ACC112 (cell line): Measurements from ENCODE around the gene PUM1.

Experiments used
- H2AFZ ChIP-seq: fragments of 200-600 bp; sonication (generic); one replicate; pipeline ENCODE4 v1.6.0; 2017; ENCODE audit warnings: antibody characterized with exemption, low read length; ENCODE audit not compliant: unreplicated experiment
- H3K27ac ChIP-seq: fragments of 200-600 bp; sonication (generic); 2 replicates; pipeline ENCODE4 v1.5.1; 2014; ENCODE audit warnings: low read depth, mild to moderate bottlenecking, antibody characterized with exemption, low read length, moderate library complexity
- H3K27me3 ChIP-seq: fragments of 200-600 bp; sonication (generic); 2 replicates; pipeline ENCODE4 v1.6.1; 2014; ENCODE audit warnings: mild to moderate bottlenecking, antibody characterized with exemption, low read length, moderate library complexity, mixed read lengths; ENCODE audit not compliant: insufficient read depth
- H3K36me3 ChIP-seq: fragments of 200-600 bp; sonication (generic); 2 replicates; pipeline ENCODE4 v1.6.1; 2016; ENCODE audit warnings: mild to moderate bottlenecking, antibody characterized with exemption, low read length, moderate library complexity, mixed read lengths; ENCODE audit not compliant: insufficient read depth
- H3K4me1 ChIP-seq: fragments of 200-600 bp; sonication (generic); one replicate; pipeline ENCODE4 v1.6.1; 2016; ENCODE audit warnings: low read length, mixed read lengths; ENCODE audit not compliant: insufficient read depth, unreplicated experiment, control insufficient read depth
- H3K4me3 ChIP-seq: fragments of 200-600 bp; sonication (generic); 2 replicates; pipeline ENCODE4 v1.5.1; 2014; ENCODE audit warnings: mild to moderate bottlenecking, low read depth, low read length
- H3K79me2 ChIP-seq: fragments of 200-600 bp; sonication (generic); one replicate; pipeline ENCODE4 v1.6.0; 2016; ENCODE audit warnings: low read length; ENCODE audit not compliant: control insufficient read depth, unreplicated experiment, insufficient read depth

PUM1 gene

DNA sequence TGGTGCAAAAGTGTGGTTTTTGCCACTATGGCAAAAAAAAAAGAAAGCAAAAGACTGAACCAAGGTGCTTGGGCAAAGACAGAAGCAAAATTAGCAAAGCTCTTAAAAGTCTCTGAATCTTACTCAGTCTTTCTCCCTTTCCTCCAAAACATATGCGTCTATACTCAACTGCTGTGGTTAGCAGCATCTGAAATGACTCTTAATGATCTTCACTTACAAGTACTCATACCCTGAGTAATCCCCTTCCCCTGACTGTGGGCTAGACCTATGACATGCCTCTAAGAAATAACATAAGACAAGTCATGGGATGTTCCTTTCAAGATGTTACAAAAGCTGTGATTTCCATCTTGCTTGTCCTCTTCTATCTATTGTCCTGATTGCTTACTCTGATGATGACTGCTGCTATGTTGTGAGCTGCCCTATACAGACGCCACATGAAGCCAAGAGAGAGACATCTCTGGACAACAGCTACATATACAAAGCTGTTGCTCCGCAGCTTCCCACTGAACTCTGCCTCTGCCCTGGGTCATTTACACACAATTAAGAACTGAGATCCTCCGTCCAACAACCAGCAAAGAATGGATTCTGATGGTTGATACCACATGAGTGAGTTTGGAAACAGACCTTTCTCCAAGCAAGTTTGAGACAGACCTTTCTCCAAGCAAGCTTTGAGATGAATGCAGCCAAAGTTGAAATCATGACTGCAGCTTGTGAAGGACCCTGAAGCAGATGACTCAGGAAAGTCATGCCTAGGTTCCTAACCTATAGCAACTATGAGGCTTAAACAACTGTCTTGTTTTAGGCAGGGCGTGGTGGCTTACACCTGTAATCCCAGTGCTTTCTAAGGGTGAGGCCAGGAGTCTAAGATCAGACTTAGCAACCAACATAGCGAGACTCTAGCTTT lies 55.2 kb downstream of the PUM1 start:
- peaks cover 96% of the 10 kb centered on the region for H3K79me2 ChIP-seq
- peak overlapping the region; percentile 7; the same call in 1 of the 2 replicates for H3K27ac ChIP-seq
- H3K4me1 ChIP-seq = peaks cover 51% of the 10 kb centered on the region
- no peaks in the 10 kb centered on the region for H3K27me3 ChIP-seq
- peaks cover 11% of the 10 kb centered on the region; the same call in 1 of the 2 replicates for H3K36me3 ChIP-seq
- no peak overlapping the region for H3K4me3 ChIP-seq
- H2AFZ ChIP-seq = no peak overlapping the region

GRCh38 chr1:31007462-31007991 lies 58.0 kb downstream of the PUM1 start:
- Histone ChIP-seq H3K4me3 (peak overlapping the region; percentile 27; the same call in 1 of the 2 replicates), H3K36me3 (peaks cover 28% of the 10 kb centered on the region), H3K79me2 (peaks cover 96% of the 10 kb centered on the region), H3K27me3 (no peaks in the 10 kb centered on the region), H2AFZ (no peak overlapping the region), H3K4me1 (peaks cover 42% of the 10 kb centered on the region), H3K27ac (peak overlapping the region; percentile 43)

GRCh38 chr1:31006747-31007146 lies 58.8 kb downstream of the PUM1 start:
- peaks cover 97% of the 10 kb centered on the region for H3K79me2 ChIP-seq
- no peaks in the 10 kb centered on the region for H3K27me3 ChIP-seq
- H3K4me3 ChIP-seq = no peak overlapping the region
- H3K4me1 ChIP-seq = peaks cover 37% of the 10 kb centered on the region
- H2AFZ ChIP-seq = no peak overlapping the region
- H3K27ac ChIP-seq = peak overlapping the region; percentile 43
- peaks cover 36% of the 10 kb centered on the region for H3K36me3 ChIP-seq

- no peak overlapping the region for H2AFZ ChIP-seq
- H3K27me3 ChIP-seq = no peaks in the 10 kb centered on the region
- H3K79me2 ChIP-seq = peaks cover 91% of the 10 kb centered on the region
- no peak overlapping the region for H3K4me3 ChIP-seq
- H3K4me1 ChIP-seq = peaks cover 28% of the 10 kb centered on the region
- peaks cover 36% of the 10 kb centered on the region for H3K36me3 ChIP-seq
- H3K27ac ChIP-seq = no peak overlapping the region
Measured at GRCh38 chr1:31005617-31006166, 59.8 kb downstream of the PUM1 start.

GRCh38 chr1:31005198-31005597 lies 60.3 kb downstream of the PUM1 start:
- Histone ChIP-seq H3K4me1 (peaks cover 23% of the 10 kb centered on the region), H3K4me3 (no peak overlapping the region), H3K36me3 (peaks cover 40% of the 10 kb centered on the region), H2AFZ (no peak overlapping the region), H3K27ac (no peak overlapping the region), H3K27me3 (no peaks in the 10 kb centered on the region), H3K79me2 (peaks cover 91% of the 10 kb centered on the region)

DNA sequence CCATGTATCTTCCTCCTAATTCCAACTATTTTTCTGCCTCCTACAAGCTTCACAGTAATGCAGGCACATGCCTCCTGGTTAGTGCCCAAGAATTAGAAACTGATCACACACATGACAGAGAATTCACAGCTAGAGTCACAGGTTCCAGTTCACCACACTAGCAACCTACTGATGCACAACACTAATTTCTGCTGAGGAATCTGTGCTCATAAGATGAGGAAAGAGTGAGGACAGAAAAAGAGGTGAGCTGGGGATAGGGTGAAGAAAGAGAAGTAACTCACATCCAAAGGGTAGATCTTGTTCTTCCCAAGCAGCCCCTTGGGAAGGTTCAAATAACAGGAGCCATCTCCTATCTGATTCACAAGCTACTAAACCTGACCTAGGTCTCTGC lies 61.3 kb downstream of the PUM1 start:
- H3K27ac ChIP-seq = no peak overlapping the region
- no peaks in the 10 kb centered on the region for H3K27me3 ChIP-seq
- H3K4me1 ChIP-seq = peaks cover 19% of the 10 kb centered on the region
- H3K79me2 ChIP-seq = peaks cover 88% of the 10 kb centered on the region
- no peak overlapping the region for H2AFZ ChIP-seq
- peaks cover 44% of the 10 kb centered on the region for H3K36me3 ChIP-seq
- H3K4me3 ChIP-seq = no peak overlapping the region

DNA sequence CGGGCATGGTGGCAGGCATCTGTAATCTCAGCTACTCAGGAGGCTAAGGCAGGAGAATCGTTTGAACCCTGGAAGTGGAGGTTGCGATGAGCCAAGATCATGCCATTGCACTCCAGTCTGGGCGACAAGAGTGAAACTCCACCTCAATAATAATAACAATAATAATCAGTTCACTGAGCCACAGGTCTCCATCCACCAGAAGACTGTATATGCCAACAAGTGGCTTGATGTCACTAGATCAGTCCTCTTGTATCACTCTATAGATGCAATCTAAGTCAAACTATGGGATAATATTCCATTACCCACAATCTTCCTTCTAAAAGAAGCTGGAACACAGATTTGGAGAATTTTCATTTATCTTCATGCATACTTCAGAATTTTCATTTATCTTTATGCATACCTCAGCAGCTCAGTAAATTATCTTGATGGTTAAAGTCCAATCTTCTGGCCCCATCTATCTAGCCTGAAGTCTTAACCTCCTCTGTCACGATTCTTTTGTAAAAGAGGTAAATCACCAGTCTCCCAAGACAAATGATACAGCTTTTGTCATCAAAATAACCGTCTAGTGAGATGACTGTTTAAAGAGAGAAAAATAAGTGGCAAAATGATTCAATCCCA lies 61.8 kb downstream of the PUM1 start:
- Histone ChIP-seq H3K4me1 (peaks cover 19% of the 10 kb centered on the region), H2AFZ (no peak overlapping the region), H3K79me2 (peaks cover 88% of the 10 kb centered on the region), H3K27ac (no peak overlapping the region), H3K36me3 (peaks cover 44% of the 10 kb centered on the region), H3K4me3 (no peak overlapping the region), H3K27me3 (no peaks in the 10 kb centered on the region)

- Histone ChIP-seq H3K36me3 (peaks cover 48% of the 10 kb centered on the region), H3K4me3 (no peak overlapping the region), H3K27me3 (no peaks in the 10 kb centered on the region), H3K27ac (no peak overlapping the region), H3K4me1 (no peaks in the 10 kb centered on the region), H2AFZ (no peak overlapping the region), H3K79me2 (peaks cover 84% of the 10 kb centered on the region)
Measured at GRCh38 chr1:31000301-31000700, 65.2 kb downstream of the PUM1 start.

GRCh38 chr1:30998887-30999286 lies 66.6 kb downstream of the PUM1 start:
- H3K36me3 ChIP-seq = peaks cover 47% of the 10 kb centered on the region
- H3K79me2 ChIP-seq = peaks cover 85% of the 10 kb centered on the region
- H3K4me1 ChIP-seq = no peaks in the 10 kb centered on the region
- no peak overlapping the region for H3K27ac ChIP-seq
- no peak overlapping the region for H2AFZ ChIP-seq
- no peaks in the 10 kb centered on the region for H3K27me3 ChIP-seq
- no peak overlapping the region for H3K4me3 ChIP-seq

DNA sequence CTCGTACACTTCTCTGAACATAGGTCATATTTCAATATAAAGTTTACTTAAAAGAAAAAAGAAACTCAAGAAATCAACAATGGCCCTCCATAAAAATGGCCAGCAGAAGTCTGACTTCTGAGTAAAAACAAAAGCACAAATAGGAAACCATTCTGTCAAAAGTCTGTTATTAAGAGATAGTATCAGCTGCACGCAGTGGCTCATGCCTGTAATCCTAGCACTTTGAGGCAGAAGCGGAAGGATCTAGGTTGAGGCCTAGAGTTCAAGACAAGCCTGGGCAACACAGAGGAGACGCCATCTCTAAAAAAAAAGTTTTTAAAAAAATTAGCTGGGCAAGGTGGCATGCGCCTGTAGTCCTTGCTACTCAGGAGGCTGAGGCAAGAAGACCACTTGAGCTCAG lies 67.3 kb downstream of the PUM1 start:
- no peak overlapping the region for H3K27ac ChIP-seq
- peaks cover 79% of the 10 kb centered on the region for H3K79me2 ChIP-seq
- H3K4me3 ChIP-seq = no peak overlapping the region
- no peak overlapping the region for H2AFZ ChIP-seq
- H3K4me1 ChIP-seq = no peaks in the 10 kb centered on the region
- H3K36me3 ChIP-seq = peaks cover 44% of the 10 kb centered on the region
- H3K27me3 ChIP-seq = no peaks in the 10 kb centered on the region
